ENCODE measurements around the gene COX5A.

Gene COX5A

DNA sequence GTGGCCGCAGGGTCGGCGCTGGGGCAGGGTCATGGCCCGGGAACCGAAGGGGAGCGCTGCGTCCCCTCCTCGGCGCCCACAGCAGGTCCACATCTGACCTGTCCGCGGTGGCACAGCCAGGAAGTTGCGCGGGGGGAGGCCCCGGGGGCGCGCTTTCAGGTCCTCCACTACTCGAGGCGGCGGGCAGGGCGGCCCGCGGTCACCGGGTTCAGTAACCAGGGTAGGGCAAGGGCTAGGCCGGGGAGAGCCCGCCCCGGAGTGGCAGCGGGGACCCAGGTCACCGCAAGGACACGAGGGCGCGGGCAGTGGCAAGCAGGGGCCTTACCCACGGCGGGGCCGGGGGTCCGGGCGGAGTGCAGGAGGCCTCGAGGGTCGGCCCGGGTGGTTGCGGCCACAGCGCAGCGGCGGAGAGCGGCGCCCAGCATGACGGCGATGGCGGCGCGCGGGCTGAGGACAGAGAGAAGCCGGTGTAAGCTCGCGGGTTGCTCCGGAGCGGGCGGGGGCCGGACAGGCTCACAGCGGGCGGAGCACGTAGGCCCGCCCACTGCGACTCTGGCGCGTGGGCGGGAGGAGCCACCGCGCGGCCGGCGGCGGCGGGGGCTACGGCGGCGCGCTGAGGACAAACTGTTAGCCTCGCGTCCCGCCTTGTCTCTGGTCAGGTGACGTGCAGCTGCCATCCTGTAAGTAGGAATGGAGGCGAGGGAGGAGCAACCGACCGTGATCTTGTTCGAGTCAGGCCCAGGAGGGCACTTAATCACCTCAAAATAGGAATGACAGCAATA is at the start of gene COX5A:
COX5A (minus strand) TSS at position 484 of the 782 bp plus-strand sequence; CDS start at position 425, 59 bp downstream.
- peak; percentile 69 for DNase-seq

DNA sequence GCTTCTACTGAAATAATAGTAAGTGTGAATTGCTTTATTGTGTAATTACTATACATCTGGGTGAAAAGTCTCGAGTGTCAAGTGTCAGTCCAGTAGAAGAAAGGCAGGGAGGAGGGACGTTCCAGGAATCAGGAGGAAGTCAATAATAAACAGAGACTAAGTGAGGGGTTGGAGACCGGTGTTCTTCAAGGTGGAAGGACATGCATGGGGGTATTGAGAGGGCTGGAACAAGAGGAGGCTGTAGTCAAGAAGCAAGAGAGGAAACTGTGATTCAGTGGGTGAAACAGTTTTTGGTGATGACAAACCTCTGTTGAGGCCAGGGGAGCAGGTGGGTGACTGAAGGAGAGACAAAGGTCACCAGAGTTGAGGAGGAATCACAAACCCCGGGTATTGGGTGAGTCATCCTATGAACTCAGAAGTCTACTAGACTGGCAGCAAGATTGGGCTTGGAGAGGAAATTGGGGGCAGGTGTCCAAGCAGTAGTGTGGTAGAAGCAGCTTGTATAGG is 45.9 kb upstream of the COX5A start:
- DNase-seq: no peak

DNA sequence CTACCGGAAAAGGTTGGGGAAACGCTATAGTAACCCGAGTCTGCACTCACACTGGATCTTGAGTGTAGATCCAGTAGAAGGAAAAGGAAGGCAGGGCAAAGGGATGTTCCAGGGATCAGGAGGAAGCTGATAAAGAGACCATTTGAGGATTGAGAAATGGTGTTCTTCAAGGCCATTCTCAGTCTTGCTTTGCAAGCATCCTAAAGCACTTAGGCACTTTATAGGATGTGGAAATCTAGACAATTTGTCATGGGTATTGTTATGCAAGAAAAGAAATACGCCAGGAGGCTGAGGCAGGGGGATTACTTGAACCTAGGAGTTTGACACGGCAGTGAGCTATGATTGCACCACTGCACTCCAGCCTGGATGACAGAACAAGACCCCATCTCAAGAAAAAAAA is 44.3 kb upstream of the COX5A start:
- DNase-seq: no peak

DNA sequence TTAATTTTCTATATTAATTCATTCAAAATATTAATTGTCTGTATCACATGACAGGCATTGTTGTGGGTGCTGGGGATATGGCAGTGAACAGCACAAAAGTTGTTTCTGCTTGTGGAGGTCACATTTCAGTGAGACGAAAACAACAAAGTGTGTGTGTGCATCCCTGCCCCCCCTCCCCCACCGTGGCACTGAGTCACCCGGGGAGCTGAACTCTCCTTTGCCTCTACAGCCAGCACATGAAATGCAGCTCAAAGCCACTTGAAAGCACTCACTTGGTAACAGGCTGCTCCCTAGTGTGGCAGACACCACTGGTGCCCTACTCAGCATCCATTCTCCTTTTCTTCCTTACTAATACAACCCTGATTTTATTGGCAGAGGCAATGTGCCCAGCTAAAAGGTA is 40.6 kb upstream of the COX5A start:
- DNase-seq: peak; percentile 76

DNA sequence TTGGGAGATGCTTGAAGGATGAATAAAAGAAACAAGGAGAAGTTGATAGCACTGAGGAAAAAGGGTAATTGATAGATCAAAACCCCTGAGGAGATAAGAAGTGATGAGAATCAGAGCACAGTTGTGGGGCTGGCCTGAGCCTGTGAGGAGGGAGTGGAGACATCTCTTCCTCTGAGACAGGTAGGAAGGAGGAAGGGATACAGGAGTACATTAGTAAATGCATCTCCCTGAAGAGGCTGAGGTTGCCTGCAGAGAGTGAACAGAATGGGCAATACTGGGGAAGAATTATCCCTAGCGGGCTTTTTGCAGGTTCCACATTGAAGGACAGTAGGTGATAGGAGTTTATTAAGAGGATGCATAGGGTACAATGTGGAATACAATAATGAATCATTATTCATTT is 40.2 kb upstream of the COX5A start:
- no peak for DNase-seq

DNA sequence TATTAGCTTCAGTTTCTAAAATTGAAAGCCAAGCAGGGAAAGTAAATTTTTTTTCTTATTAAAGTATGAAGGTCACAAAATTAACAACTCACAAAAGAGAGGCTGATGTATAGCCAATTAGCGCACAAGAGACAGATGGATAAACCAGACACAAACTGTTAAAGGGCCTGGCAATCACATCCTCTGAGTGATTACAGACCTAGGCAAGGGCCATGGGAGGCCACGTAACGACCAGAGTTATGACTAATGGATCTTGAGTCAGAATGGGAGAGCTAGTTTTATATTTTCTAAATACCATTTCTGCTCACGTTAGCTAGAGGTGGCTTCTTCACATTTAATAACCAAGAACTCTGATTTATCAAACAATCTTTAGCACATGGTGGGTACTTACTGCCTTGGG is 39.7 kb upstream of the COX5A start:
- DNase-seq: no peak

DNA sequence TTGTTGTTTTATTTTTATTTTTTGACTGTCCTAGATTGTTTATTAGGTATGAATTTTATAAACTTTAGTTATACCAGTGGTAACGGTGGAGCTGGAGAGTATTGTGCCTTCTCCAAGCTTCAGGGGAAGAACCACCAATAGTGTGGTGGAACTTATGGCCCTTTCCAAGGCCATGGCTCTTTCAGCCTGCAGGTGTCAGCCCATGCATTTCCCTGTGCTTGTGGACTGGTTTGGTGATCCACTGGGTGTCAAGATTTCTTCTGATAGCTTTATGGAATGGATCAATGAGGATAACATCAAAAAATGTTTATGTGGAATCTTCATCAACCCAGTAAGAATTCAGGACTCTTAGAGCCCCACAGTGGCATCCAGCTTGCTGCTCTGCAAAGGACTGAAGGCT is 38.3 kb upstream of the COX5A start:
- DNase-seq: no peak

DNA sequence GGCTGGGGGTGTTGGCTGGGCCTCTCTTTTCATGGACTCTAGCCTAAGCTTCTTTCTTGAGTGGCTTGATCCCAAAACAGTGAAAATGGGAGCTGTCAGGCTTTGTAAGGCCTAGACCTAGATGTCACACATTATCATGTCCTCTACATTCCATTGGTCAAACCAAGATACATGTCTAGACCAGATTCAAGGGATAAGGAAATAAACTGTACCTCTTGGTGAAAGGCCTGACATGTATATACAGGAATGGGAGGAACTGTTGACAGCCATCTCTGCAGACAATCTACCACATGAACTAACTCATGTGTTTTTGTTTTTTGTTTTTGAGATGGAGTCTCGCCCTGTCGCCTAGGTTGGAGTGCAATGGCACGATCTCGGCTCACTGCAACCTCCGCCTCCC is 29.8 kb upstream of the COX5A start:
- DNase-seq: no peak

DNA sequence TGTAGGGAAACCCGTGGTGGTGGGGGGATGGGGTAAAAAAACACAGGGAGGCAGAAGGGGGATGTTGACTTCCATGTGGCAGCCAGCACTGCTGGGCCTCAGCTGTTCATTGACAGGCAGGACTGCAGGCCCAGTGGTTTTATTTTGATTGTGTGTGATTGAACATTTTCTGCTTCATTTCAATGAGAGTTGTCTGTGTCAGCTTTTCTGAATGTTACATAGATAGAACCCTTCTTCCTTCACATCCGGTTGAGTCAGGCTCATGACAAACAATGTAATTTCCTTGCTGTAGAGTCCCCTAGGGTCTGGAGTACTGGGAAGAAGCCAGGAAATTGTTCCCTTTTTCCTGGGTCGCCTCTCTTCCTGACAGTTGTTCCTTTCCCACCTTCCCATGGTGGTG is 26.9 kb upstream of the COX5A start:
- no peak for DNase-seq

DNA sequence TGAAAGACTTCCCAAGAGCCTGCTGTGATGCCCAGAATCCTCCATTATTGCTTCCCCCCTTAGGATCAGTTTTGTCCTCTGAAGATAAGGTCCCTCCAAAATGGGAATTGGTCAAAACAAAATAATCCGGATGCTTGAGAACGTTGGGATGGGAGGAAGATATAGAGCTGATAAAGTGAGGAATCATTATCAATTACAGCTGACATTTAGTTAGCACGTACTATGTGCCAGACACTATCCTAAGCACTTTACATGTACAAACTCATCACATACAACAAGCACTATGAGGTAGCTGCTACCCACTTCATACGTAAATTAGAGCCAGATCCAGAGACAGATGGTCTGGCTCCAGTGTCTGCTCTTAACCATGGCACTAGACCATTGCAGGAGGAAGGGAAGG is 25.3 kb upstream of the COX5A start:
- DNase-seq: no peak

DNA sequence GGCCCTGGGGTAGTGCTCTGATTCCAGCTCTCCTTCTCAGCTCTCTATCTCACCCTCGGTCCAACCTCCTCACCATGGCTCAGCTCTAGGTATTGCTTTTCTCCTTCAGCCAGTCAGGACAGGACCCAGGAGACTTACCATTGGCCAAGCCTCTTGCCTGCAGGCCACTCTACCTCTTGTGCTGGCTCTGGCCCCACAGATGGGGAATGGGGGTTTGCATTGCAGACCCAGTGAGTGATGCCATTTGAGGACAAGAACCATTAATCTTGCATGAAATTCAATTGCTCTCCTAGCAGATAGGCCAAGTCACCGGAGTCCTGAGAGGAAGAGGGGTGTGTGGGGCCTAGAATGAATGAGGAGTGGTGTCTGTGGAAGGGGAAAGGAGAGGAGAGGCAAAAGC is 24.8 kb upstream of the COX5A start:
- no peak for DNase-seq

DNA sequence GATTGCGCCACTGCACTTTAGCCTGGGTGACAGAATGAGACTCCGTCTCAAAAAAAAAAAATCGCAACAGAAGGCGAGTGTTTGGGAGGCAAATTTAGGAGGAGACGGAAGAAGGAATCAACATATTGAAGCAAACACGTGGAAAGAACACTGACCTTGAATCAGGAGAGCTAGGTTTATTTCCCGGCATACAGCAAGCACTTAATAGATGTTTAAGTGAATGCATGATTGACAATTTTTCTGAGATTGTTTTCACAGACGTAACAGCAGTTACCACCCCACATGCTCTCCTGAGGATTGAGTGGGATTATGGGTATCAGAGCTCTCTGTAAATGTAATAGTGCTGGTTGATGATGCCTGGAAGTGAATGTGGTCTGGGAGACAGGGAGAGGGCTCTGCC is 24.3 kb upstream of the COX5A start:
- DNase-seq: no peak

DNA sequence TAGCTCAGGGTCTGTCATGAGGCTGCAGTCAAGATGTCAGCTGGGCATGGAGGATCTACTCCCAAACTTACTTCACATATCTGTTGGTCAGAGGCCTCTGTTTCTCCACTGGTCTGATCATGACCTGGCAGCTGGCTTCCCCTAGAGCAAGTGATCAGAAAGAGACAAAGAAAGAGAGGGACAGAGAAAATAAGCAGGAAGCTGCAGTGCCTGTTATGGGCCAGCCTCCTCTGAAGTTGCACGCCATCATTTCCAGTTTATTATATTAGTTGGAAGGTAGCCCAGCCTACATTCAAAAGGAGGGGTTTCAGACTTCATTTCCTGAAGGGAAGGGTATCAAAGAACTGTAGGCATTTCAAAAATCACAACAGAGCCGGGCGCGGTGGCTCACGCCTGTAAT is 23.7 kb upstream of the COX5A start:
- DNase-seq: no peak

DNA sequence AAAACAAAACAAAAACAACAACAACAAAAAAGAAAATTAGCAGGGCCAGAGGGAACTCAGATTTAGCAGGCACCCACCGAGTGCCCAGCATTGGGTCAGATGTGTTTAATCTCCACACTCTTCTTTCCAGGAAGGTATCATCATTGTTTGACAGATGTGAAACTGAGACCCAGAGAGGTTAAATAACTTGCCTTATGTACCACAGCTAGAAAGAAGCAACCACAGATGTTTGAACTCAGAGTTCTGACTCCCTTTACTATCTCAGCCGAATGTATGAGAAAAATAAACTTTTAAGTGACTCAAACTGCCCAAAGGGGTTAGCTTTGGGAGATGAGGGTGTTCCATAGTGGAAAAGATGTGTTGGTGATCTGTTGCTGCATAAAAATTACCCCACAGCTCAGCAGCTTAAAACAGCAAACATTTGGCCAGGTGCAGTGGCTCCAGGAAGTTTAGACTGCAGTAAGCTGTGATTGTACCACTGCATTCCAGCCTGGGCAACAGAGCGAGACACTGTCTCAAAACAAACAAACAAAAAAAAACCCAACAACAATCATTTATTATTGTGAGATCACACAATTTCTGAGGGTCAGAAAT is 23.2 kb upstream of the COX5A start:
- no peak for DNase-seq

DNA sequence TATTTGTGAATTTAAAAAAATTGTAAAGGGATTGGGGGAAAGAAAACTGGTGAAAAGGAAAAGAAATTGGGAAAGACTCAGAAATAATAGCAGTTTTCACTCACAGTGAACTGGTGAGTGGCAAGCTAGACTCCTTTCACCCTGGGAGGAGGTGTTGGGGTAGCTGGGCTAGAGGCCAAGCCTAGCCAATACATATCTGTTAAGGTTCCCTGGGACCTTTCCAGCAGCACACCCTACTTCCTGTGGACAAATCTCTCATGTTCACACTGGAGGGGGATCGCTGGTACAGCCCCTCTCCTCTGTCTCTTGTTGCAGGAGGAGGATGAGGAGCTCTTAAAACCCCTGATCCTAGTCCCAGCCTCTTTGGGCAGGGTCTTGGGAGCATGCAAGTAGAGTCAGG is 22.4 kb upstream of the COX5A start:
- DNase-seq: no peak

DNA sequence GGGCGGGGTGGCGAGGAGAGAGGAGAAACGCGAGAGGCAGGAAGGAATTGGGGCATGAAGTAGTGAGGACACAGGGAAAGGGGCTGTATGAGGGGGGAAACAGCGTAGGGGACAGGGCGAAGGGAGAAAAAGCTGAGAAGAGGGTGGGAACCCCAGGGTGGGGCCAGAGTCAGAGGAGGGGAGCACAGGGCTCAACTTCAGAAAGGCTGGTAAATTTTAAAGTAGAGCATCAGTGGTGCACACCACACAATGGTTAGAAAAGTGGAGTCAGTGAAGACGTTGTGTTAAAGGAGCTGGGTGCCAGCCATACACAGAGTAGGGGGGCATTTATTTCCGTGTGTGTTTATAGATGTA is 21.7 kb upstream of the COX5A start:
- no peak for DNase-seq

DNA sequence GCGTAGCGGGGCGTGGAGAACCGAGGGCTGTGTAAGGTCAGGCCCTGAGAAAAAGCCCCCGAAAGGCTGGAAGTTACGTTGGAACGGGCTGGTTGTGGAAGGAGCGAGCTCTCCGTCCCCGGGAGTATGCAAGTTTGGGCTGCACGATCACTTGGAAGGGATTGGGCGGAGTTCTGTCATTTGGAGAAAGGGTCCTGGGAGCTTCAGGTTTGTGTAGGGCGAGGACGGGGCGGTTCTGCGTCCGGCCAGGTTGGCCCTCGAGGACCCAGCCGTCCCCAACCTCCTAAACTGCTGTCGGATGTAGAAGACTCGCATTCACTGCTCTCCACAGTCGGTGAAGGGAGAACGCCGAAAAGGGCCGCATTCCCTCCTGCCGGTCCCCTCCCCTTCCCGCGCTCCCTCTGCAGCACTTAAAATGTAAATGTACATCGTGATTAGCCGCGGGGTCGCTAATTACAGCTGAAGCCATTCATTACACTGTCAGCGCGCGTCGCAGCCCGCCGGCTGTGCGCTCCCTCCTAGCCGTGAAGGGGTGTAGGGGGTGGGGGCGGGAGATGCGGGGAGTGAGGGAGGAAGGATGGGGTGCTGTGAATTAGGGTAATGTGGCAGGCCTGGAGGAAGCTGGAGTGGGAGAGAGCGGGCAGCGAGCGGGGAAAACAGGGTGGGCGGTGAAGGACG is 21.2 kb upstream of the COX5A start:
- DNase-seq: no peak

DNA sequence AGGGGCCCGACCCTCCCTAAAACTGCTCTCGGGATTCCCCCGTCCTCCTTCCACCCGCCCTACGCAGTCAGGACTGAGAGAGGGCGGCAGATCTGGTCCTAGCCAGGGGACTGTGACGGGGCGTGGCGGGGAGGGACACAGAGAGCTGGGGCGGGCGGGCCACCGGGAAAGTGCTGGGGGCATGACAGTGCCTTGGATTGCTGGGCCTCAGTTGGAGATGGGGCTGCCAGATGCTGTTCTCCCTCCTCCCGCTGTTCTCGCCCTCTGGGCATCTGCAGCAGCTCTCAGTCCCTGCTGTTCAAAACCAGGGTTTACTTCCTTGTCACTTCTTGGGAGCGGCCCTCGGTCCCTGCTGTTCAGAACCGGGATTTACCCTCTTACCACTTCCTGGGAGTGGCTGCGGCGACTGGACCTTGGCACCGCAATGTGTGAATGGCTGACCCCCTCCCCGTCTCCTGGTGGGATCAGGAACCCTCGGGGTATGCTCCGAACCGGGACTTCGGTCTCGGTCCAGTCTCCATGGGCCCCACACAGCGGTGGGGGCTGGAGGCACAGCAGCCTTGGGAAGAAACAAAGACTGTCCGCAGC is 20.5 kb upstream of the COX5A start:
- no peak for DNase-seq

DNA sequence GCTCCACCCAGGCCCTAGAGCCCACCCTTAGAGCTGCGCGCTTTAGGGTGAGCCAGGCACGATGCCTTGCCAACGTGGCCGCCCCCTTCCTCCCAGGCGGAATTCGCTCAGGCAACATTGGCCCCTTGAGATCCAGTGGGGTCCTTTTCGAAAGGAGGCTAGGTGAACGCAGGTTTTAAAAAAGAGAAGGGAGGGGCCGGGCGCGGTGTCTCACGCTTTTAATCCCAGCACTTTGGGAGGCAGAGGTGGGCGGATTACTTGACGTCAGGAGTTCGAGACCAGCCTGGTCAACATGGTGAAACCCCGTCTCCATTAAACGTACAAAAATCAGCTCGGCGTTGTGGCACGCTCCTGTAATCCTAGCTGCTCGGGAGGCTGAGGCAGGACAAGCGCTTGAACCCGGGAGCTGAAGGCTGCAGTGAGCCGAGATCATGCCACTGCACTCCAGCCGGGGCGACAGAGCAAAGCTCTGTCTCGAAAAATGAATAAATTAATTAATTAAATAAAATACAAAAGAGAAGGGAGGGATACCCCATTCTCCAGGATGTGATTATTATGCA is 19.7 kb upstream of the COX5A start:
- DNase-seq: no peak

DNA sequence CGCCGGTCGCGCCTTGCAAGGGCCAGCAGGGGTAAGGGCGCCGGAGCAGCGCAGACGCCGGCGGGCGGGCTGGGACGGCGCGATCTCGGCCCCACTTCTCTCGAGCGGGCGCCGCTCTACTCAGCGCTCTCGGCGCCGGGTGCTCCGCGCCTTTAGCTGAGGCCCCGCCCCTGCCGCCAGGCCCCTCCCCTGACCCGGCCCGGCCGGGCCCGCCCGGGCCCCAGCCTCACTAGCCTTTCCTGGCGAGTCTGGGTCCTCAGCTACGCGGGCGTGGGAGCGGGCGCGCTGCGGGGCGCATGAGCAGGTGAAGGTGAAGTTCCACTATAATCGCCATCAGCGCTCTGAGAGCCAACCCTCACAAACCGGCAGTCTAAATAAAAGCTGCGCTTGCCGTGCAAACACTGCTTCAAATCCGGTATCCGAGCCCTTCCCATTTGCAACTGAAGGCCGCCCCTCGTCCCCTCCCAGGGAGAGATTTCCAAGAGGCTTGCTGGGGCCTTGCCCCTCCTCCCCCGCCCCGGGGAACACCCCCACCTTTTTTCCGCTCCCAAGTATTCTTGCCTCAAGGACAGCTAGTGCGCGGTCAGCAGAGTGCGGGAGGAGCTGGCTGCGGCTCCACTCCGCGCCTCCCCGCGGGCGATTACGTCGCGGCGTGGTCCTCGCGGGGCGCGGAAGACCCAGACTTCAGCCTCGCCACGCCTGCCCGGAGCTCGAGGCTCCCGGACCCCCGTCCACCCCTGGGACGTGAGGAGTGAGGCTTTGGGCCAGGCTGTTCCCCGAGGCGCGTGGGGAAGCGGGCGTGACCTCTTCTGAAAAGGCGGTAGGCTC is 19.0 kb upstream of the COX5A start, which contains the start of gene RPP25:
RPP25 (minus strand) TSS at position 125 of the 828 bp plus-strand sequence. CDS start 189 bp downstream, outside the sequence.
- no peak for DNase-seq

DNA sequence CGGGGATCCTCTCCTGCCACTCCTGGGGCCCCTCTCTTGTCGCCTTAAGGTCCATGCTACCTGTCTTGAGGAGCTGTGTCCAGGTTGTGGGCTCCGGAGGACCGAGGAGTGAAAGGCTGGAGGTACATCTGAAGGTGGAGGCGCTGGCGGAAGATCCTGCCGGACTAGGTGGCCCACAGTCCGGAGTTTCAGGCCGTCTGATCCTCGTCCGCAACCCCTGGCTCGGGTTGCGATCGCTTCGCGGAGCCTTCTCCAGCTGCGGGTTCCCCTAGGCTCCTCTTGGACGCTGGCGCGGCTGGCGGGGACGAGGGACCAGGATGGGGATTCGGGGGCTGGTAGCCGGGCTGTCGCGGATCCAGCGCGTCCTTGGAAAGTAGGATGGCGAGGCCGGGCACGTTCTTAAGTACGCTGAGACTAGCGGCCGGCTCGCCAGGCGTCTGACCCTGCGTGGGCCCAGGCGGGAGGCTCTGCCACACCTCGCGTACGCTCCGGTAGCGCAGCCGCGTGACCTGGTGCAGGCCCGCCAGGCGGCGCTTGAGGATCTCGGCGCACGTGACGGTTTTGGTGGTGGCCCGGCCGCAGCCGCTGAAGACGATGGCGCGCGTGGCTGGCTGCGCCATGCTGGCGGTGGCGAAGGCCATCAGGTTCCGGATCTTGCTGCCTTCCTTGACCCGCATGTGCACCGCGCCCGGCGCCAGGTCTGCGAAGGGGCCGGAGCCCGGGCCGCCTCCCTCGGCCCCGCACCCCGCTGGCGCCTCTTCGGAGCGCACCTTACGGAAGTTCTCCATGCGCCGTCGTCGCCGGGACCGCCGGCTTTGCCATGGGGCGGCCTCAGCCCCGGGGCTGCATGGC is 18.1 kb upstream of the COX5A start:
- no peak for DNase-seq

All from NCI-H187 treated with DMSO at 0.1 percent for 48 hours (cell line).